Left lobe of liver (tissue), 2 donors: ENCODE measurements around the gene C22orf39. TPM values are rescaled to one million over a fixed set of nuclear protein-coding genes. Genes with fewer than 3 reads are reported as not detected.
A peak's percentile ranks its signal among the peaks of the same experiment; 100 is the strongest.
"Not testable (repeated sequence)": the region's sequence is repeated elsewhere in the genome, so short reads cannot be mapped to it uniquely, and the experiment has no call there.

Experiments used
- ATAC-seq: fragments of 200-7000 bp; cut with Tn5 transposase; one replicate; pipeline ENCODE4 v1.9.1; 2020; ENCODE audit warnings: mild to moderate bottlenecking, moderate library complexity
- DNase-seq: peaks from one replicate; pipeline ENCODE4 v3.0.0-alpha.2; 2020; ENCODE audit warnings: low spot score
- total RNA-seq: library from RNA; stranded (reverse); gene quantifications from one replicate; pipeline ENCODE4 v1.2.1, GENCODE V29; 2021
- donor health status: DM: no; HTN: no; CAD: no; lungs with moderate emphysema.
- donor health status: DM: no; HTN: yes; CAD: no.

C22orf39 gene
- total RNA-seq, 1 donor from 2014 or later: 12.0 TPM

DNA sequence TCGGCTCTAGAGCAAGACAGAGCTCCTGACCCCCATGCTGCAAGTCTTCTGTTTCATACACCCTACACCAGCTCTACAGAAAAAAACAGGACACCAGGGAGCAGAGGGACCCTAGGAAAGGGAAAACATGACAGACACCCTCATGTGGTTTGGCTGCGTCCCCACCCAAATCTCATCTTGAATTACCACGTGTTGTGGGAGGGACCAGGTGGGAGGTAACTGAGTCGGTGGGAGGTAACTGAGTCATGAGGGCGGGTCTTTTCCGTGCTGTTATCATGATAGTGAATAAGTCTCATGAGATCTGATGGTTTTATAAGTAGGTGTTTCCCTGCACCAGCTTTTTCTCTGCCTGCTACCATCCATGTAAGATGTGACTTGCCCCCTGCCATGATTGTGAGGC, 6.6 kb upstream of the C22orf39 start:
- no peak for DNase-seq
- no peak for ATAC-seq

DNA sequence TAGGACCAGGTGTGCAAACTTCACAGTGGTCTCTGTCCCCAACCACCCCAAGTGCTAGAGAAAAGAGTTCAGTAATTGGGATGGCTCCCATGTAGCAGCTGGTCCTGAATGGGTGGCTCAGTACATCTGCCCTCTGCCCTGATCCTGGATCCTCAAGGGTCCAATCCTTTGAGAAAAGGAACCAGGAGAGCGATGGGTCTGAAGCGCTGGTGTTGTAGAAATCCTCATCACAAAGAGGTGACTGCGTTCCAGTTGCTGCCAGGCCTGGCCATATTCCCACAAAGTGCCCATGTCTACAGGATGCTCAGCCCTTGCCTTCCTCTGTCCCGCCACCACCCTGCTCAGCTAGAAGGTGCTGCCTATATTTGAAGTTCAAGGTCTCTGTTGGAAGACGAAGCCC, 6.2 kb upstream of the C22orf39 start:
- DNase-seq (no peak), ATAC-seq (no peak)

DNA sequence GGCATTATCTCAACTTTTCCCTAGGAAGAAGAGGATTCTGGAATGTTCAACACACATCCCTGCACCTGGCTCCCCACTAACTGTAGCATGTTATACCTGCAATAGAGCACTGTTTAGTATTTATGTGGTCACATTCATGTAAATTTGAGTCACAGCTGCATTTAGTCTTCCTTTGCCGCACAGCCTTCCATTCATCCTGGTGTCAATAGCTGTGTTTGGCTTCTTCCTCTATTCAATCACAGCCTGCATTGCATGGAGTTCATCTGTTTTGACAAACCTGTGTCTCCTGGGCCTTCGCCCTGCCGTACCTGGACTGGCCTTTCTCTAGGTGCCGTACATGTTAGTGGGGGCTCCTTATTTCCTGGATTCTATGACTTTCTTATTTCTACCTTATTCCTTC, 4.1 kb upstream of the C22orf39 start:
- ATAC-seq: no peak
- DNase-seq: no peak

DNA sequence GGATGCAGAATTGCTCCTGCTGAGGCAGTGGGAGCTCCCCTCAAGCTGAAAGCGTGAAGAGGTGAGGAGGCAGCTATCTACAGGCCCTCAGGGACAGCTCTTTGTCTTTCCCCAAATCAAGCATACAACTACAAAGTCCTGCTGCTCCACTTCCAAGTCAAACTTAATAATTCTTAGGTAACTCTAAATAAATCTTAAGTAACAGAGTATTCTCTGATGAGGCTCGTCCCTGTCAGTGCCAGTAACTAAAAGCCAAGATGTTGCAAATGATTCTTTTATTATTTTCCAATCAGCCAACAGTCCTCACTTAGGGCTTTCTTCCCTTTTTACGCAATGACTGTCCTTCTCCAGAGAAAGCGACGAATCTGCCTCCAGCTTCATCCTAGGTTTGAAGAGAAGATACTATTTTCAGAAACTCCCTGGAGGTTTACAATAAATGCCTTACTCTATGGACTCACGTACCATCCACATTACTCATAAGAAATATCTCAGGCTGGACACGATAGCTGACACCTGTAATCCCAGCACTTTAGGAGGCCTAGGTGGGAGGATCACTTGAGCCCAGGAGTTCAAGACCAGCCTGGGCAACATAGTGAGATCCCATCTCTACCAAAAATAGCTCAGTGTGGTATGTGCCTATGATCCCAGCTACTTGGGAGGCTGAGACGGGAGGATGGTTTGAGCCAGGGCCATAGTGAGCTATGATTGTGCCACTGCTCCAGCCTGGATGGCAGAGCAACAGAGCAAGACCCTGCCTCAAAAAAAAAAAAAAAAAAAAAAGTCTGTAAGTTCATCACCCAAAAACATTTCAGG, 3.1 kb upstream of the C22orf39 start:
- no peak for DNase-seq
- no peak for ATAC-seq

DNA sequence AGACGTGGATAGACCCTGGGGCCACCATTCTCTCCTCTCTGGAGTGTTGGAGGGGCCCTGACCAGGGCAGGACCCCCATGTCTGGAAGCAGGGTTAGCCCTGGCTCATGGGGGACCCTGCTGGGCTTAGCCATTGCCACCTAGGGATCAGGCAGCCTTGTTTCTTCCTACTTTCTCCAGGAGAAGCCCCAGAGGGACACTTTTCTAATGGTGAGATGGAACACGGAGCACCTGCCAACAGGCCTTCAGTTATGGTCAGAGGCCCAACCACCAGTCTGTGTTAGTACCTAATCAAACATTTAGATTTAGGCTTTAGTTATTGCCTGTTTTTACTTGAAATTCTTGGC, 1.9 kb upstream of the C22orf39 start:
- no peak for DNase-seq
- no peak for ATAC-seq

DNA sequence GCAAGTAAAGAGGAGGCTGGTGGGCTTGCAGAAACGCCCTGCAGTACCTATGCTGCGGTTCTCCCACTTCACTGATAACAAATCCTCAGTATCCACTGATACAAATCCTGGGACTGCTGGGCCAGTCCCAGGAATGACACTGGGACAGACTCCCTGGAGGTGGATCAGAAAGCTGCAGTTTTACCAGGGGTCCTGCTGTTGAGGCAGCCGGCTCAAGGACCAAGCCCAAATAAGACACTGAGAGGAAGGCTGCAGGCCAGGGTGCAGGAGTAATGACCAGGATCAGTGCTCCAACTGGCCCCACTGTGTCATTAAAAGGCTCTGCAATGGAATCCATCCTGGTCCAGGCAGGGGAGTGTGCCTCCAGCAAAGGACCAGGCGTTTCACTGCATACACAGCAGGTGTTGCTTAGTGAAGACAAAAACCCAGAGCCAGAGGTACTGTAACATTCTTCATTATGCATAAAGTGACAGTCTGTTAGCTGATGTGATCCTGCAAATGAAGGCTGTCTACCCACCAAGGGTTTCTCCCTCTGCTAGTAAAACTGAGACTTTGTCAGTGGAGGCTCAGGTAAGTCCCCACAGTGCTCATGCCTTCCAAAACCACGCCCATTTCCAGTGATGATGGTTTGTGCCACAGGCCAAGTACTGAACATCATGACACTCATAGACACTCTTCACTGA, 1.4 kb upstream of the C22orf39 start:
- no peak for DNase-seq

DNA sequence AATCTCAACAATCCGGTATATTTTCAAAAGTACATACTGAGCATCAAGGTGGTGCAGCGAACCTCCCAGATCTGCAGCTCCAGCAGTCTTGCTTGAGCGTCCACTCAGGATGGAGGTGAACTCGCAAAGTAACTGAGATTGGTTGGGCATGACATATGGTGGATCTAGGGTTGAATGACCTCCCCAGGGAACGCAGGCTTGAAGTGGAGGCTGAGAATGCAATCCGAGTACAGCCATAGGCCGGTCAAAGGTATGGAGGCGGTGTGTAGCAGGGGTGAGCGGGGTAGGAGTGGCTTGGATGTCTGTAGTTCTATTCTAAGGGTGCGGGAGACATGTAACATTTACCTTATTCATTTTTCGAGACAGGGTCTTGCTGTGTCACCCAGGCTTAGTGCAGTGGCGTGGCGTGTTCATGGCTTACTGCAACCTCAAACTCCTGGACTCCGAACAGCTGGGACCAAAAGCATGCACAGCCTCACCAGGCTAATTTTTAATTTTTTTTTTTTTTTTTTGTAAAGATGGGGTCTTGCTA, 631 bp upstream of the C22orf39 start:
- ATAC-seq: peak; percentile 56
- DNase-seq: peak; percentile 57

More for the DNA sequence above, 1.4 kb upstream of the C22orf39 start:
- no peak for ATAC-seq

DNA sequence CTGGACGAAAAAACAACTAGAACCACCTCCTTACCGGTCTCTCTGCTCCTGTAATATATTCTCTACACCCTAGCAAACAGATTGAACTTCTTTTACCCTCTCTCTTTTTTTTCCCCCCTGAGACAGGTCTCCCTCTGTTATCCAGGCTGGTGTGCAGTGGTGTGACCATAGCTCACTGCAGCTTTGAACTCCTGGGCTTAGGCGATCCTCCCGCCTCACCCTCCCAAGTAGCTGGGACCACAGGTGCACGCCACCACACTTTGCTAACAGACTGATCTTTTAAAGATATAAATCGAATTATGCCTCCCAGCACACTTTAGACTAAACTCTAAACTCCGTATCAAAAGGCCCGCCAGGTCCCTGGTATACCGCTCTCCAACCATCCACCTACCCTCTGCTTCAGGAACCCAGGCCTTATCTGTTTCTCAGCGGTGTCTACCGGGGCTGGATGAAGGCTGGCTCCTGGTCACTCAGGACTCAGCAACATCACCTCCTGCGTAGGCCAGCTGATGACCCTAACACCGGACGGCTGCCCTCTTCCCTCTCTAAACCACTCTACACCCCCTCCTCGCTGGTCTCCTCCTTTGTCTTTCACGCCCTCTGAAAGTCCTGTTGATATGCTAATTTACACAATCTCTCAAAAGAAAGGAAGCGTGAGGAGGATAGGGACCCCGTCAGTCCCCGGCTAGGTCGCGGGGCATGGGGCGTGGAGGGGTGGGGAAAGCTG, 745 bp downstream of the C22orf39 start:
- no peak for DNase-seq
- ATAC-seq: peak; percentile 24

DNA sequence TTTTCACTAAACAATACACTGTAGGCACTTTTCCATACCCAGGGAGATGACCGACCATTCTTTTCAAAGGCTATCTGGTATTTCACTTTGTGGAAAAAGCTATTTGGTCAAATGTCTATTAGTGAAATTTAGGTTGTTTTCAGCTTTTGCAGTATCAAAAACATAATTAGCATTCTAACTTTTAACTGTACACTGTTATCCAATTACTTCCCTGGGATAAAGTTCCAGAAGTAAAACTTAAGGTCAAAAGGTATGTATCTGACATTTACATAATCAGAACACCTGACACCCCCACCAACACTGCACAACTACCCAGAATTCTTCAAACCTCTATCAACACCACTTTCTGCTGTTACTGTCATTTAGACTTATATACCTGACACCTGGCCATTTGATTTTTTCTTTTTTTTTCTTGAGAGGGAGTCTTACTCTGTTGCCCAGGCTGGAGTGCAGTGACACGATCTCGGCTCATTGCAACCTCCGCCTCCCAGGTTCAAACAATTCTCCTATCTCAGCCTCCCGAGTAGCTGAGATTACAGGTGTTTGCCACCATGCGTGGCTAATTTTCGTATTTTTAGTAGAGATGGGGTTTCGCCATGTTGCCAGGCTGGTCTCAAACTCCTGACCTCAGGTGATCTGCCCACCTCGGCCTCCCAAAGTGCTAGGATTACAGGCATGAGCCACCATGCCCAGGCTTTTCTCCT, 2.1 kb downstream of the C22orf39 start:
- DNase-seq, ATAC-seq: not testable (repeated sequence)

DNA sequence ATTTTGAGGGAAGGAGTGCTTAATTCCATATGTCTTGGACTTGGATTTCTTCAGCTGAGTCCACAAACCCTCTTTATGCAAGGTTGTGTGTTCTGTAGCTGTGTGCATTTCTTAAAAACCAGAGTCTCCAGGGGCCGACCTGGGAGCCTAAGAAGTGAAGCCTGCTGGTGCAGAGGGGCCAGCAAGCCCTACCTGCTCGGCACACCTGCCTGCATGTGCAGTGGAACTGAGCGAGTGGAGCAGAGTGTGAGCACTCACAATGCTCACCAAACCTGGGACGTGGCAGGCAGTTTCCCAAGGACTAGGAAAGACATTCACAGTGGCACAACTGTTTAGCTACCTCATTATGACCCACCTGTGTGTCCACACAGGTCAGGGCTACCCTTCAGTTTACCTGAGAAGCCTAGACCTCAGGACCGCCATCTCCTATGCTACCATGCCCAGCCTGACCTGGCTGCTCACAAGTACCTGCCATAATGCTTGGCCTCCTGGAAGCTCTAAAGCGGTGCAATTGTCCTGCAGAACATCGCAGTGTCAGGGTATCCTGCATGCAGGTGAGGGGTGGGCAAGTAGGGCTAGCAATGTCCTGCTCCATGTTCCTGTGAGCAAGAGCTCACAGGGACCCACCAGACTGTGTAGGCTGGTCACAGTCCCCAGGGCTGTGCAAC, 3.8 kb downstream of the C22orf39 start:
- ATAC-seq (no peak), DNase-seq (no peak)

DNA sequence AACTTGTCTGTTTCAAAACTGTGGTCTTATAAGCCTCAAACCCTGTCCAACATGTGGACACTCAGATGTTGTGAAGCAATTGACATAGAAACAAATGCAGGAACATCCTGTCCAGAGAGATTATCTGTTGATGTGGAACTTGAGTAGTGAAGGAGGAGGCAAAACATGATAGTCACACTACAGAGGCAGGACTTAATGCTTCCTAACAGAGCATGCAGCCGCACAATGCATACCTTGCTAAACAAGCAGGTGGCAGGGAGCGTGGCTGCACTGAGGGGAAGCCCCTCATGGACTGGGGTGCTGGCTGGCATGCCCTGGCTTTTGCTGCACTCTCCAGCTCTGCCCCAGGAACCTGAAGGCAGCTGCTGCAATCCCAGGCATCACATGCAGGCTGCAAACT, 5.3 kb downstream of the C22orf39 start:
- DNase-seq (no peak), ATAC-seq (no peak)

DNA sequence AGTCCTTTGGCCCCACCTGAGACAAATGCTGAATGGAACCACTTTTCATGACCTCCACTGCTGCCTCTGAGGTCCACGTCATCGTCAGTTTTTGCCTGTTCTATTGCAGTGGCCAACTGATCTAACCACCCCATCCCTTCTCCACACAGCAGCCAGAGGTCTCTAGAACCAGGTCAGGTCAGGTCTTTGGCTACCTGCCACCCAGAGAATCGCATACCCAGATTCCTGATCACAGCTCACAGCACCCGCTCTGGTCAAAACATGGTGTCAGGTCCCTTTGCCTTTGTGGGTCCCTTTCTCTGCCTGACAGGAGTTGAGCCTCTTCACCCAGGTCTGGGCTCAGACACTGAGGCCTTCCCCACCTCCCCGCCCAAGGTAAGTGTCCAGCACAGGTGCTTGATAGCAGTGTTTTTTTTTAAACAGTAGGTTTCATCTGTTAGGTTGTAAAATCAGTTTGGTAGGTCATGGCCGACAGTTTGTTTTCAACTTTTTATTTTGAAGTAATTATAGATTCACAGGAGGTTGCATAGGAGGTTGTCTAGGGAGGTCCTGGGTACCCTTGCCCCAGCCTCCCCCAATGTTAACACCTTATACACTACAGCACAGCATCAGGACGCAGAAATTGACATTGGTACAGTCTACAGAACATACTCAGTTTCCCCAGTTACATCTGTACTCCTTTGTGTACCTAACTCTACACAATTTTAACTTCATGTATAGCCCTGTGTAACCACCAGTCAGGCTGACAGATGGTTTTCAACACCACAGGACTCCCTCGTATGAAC, 6.9 kb downstream of the C22orf39 start:
- ATAC-seq (peak; percentile 93), DNase-seq (peak; percentile 86)

DNA sequence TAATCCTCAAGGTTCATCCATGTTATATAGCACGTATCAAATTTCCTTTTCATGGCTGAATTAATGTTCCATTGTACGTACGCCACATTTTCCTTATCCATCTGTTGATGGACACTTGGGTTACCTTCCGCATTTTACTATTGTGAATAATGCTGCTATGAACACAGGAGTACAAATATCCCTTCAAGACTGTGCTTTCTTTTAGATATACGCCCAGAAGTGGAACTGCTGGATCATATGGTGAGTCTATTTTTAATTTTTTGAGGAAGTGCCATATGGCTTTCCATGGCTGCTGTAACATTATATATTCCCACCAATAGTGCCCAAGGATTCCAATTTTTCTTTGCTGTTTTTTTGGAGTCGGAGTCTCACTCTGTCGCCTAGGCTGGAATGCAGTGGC, 9.2 kb downstream of the C22orf39 start:
- no peak for ATAC-seq
- DNase-seq: no peak

DNA sequence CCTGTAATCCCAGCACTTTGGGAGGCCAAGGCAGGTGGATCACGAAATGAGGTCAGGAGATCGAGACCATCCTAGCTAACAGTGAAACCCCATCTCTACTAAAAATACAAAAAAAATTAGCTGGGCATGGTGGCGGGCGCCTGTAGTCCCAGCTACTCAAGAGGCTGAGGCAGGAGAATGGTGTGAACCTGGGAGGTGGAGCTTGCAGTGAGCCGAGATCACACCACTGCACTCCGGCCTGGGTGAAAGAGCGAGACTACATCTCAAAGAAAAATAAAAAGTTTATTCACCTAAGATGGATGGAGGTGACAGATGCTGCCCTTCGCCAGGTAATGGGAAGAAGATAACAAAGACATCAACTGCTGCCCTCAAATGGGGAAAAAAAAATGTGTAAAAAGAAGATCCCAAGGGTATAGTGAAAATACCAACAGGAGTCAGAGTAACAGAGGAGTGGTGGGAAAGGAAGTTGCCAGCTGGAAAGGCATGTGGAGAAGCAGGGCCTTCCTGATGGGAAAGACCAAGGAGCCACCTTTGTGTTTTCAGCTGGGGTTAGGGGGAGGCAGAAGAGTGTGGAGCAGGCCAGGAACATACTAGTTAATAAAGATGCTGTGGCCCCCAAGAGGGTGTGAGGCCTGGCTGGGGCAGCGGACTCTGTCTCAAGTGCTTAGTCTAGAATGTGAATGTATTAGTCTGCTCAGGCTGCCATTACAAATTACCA, 10.9 kb downstream of the C22orf39 start:
- ATAC-seq: not testable (repeated sequence)

DNA sequence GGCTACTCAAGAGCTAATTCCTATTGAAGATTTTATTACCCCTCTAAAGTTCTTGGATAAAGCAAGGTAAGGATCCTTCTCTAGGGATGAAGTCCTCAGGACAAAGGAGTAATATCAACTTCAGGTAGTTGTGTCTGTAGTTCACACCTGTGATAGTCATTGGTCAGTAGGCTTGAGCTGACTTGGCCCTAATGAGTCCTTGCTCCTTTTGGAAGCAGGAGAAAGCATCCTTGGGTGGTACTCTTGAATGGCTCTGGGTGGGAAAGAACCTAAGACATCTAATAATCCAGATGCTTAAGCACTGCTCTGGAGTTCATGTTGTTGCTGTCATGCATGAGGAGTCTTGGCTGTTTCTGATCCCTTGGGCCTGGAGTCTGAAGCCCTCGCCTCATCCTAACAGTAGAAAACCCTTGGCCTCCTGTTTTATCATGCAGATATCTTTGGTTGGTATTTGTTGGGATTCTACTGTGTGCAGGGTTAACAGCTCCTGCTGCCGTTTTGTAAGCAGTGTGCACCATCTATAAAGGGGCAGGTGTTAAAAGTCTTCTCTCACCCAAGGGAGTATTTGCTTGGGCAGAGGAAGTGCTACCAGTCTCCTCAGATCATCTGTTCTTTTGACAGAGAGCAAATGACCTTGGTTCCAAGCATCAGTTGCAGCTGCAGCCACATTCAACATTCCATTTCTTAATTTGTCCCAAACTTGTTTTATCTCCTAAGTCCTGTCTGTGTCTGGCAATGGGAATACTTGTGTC, 12.5 kb downstream of the C22orf39 start:
- DNase-seq: no peak
- no peak for ATAC-seq

More for the DNA sequence above, 10.9 kb downstream of the C22orf39 start:
- not testable (repeated sequence) for DNase-seq

DNA sequence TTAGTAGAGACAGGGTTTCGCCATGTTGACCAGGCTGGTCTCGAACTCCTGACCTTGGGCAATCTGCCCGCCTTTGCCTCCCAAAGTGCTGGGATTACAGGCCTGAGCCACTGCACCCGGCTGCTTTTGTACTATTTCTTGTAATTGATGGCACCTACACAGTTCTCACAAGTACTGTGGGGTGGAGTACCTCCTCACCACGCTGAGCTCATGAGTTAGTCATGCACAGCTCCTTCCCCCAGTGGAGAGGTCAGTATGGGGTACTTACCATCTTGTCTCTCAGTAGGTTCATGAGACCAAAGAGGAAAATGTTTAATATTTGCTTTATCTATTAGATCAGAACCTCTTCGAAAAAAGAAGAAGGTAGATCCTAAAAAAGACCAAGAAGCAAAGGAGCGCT, 13.1 kb downstream of the C22orf39 start:
- DNase-seq: no peak
- ATAC-seq: no peak

DNA sequence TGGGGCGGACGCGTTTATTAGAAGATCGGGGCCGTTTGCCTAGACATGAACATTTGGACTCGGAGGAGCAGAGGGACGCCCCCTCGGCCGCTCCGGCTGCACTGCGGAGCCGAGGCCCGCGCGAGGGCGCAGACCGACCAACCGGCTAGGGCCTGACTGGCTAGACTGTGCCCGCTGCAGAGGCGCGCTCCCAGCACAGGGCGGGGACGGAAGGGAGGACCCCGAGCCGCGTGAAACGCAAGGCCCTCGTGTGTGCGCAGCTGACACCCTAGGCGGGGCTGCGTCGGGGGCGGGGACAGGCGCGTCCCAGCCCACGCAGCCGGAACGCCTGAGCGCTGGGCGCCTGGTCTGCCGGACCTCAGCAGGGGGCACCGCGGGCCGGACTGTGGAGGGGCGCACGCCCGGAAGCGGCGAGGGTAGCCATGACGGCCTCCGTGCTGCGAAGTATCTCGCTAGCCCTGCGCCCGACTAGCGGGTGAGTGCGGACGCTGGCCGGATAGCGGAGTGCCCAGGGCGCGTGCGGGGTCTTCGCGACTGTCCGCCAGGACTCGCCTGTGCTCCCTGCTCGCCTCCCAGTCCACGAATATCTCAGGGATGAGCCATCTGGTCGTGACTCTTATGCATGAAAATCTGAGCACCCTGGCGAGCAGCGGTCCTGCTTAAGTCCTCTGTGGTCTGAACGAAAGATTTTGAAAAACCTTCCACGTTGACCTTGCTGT, 15.2 kb downstream of the C22orf39 start, which contains the start of gene MRPL40:
TSS of gene MRPL40 (plus strand) at position 413 of the 719 bp plus-strand sequence. CDS start at position 423, 10 bp downstream.
- DNase-seq (peak; percentile 97), ATAC-seq (peak; percentile 84)
